ENCODE data around the gene FGL2.
"Not testable (repeated sequence)": the region's sequence is repeated elsewhere in the genome, so short reads cannot be mapped to it uniquely, and the experiment has no call there.

FGL2 gene

GRCh38 chr7:77216181-77216845 lies 16.7 kb upstream of the FGL2 start:
- DNase-seq (ENCODE audit: low read depth) = no peak

DNA sequence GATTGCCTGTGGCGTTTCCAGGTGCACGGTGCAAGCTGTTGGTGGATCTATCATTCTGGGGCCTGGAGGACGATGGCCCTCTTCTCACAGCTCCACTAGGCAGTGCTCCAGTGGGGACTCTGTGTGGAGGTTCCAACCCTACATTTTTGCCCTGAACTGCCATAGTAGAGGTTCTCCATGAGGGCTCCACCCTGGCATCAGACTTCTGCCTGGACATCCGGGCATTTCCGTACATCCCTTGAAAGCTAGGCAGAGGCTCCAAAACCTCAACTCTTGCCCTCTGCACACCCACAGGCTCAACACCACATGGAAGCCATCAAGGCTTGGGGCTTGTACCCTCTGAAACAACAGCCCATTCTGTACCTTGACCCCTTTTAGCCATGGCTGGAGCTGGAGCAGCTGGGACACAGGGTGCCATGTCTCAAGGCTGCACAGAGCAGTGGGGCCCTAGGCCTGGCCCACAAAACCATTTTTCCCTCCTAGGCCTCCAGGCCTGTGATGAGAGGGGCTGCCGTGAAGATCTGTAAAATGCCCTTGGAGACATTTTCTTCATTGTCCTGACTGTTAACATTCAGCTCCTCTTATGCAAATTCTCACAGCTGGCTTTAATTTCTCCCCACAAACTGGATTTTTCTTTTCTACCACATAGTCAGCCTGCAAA lies 10.0 kb upstream of the FGL2 start:
- DNase-seq (ENCODE audit: low read depth) = no peak

DNA sequence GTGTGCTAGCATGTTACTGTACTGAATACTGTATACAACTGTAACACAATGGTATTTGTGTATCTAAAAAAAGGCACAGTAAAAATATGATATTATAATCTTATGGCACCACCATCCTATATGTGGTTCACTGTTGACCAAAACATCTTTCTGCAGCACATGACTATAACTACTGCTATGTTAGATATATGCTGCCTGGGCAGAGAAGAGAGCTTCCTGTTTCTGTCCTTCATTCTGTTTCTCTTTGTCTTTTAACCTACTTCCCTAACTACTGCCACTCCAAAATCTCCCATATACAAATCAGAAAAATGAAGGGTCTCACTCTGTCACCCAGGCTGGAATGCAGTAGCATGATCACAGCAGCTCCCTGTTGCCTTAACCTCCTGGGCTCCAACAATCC lies 8.8 kb upstream of the FGL2 start:
- DNase-seq (ENCODE audit: low read depth) = no peak

- no peak for DNase-seq (ENCODE audit: low read depth)
These were observed 6.1 kb upstream of the FGL2 start for GRCh38 chr7:77205706-77206105.

DNA sequence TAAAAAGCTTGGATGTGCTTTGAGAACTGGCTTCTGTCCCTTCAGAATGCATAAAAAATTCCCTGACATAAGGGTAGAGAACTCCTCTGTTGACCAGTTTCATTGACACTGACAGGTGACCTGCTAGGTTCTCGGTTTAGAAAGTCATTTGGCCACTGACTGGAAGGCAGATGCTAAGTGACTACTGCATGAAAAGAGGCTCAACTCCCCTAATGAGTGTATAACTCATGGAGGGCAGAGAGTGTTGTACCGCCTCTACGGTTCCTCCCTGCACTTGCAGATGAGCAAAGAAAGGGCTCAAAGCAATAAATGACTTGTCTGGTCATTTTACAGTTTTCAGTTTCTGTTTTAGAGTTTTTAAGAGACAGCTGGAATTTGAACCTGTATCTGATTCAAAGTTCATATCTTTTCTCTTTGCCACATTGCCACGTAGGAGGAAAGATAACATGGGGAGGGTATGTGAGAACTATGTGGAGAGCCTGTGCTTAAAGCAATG lies 2.9 kb upstream of the FGL2 start:
- no peak for DNase-seq (ENCODE audit: low read depth)

DNA sequence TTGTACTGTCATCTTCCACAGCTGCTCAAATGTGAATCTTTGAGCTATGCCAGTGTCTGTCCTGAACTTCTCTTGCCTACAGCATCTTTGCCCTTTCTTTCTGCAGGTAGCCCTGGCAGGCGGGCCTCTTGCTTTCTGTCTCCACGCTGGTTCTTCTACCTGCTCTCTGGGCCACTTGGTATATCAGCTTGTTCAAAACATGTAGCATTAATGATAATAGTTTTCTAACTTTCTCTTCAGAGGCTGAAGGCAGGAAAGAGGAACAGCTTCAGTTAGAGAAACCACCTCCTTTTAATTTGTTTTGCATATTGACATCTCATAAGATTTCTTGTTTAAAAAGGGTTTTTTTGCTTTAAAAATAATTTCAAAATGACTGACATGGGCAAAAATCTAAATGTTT lies 923 bp upstream of the FGL2 start:
- no peak for DNase-seq (ENCODE audit: low read depth)

- no peak for DNase-seq (ENCODE audit: low read depth)
These were observed 2.5 kb downstream of the FGL2 start for GRCh38 chr7:77197141-77197540.

DNA sequence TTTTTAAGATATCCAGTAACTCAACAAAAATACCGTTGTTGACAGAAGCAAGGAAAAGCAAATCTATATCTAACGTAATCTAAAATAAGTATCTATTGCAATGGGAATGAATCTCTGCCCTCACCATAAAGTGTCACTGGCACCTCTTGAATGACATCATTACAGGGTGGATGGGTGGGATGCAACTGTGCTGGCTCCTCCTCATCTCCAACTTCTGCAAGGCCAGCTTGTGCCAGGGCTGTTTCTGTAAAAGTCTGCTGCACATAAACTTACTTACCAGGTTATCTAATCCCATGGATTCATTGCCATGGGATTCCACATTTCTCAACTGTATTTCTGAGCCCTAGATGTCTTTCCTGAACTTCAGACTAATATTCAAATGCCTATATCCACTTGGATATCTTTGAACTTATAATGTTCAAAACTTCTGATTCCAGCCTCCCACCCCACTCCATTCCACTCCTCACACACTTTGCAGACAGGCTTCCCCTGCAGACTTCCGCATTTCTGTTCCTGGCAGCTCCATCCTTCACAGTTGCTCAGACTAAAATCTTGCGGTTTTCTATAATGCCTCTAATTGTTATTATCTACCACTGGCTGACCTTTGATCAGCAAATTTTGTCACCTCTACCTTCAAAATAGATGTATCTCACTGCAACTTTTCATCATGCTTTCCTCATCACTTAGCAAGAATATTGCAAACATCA lies 10.7 kb downstream of the FGL2 start:
- DNase-seq (ENCODE audit: low read depth) = no peak

DNA sequence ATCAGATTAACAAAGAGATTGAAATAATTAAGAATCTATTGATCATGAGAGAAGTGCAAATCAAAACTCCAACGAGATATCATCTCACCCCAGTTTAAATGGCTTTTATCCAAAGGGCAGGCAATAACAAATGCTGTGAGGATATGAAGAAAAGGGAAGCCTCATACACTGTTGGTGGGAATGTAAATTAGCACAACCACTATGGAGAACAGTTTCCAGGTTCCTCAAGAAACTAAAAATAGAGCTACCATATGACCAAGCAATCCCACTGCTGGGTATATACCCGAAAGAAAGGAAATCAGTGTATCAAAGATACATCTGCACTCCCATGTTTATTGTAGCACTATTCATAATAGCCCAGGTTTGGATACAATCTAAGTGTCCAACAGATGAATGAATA lies 13.8 kb downstream of the FGL2 start:
- DNase-seq (ENCODE audit: low read depth) = no peak

- no peak for DNase-seq (ENCODE audit: low read depth)
These were observed 14.6 kb downstream of the FGL2 start for GRCh38 chr7:77184990-77185389.

GRCh38 chr7:77184463-77184862 lies 15.2 kb downstream of the FGL2 start:
- DNase-seq (ENCODE audit: low read depth) = no peak

DNA sequence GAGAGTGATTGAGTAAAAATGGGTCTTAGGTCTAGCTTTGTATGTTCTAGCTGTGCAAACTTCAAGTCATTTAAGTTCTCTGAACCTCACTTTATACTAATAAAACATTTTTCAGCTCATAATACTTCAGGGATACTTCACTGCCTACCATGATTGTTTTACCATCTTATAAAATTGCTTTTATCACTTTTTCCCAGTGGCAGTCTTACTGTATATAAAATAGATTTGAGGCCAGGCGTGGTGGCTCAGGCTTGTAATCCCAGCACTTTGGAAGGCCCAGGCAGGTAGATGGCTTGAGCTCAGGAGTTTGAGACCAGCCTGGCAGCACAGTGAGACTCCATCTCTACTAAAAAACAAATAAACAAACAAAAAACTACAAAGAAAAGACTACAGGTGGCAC lies 17.4 kb downstream of the FGL2 start:
- DNase-seq (ENCODE audit: low read depth) = no peak

- no peak for DNase-seq (ENCODE audit: low read depth)
These were observed 17.9 kb downstream of the FGL2 start for GRCh38 chr7:77181734-77182133.

GRCh38 chr7:77181015-77181595 lies 18.5 kb downstream of the FGL2 start:
- no peak for DNase-seq (ENCODE audit: low read depth)

DNA sequence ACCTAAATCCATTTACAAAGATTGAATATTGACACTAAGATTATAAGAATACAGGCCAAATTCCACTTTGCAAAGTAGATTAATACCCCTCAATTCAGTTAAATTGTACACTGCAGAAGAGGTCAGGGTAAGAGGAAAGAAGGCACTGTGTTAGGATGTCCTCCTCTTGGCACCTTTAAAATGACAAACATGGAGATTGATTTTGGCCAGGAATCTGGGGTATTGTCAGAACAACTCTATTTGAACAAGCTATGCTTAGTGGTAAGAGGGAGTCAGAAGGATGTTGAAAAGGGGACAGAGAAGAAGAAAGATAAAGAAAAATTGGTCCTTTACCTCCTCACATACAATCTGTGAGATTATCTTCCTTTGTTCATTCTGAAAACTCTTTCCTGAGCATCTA lies 21.6 kb downstream of the FGL2 start:
- DNase-seq (ENCODE audit: low read depth) = not testable (repeated sequence)

DNA sequence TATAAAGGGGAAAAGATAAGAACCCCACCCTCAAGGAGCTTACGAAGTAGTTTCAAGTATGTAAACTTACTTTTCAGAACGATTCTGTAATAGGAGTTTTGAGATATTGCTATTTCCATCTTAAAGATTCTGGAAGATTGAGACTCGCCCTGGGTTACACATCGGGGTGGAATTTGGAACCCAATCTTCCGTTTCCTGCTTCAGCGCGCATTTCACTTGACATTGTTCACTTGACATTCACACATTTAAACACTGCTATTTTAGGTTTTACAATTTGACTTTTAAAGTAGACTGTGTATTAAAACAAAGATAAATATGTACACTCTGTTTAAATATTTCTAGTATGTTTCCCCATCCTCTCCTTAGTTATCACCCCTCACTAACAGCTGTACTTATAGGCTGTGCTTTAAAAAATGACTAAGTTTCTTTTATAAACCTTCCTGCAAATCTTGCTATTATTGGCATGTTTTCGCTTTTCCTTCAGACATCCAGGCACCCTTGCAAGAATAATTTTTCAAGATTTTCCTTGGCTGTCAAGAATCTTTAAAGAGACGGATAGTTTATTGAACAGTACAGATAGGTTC lies 22.2 kb downstream of the FGL2 start:
- not testable (repeated sequence) for DNase-seq (ENCODE audit: low read depth)

- not testable (repeated sequence) for DNase-seq (ENCODE audit: low read depth)
These were observed 24.3 kb downstream of the FGL2 start for GRCh38 chr7:77175274-77175800.

- not testable (repeated sequence) for DNase-seq (ENCODE audit: low read depth)
These were observed 25.2 kb downstream of the FGL2 start for GRCh38 chr7:77174418-77174817.

DNA sequence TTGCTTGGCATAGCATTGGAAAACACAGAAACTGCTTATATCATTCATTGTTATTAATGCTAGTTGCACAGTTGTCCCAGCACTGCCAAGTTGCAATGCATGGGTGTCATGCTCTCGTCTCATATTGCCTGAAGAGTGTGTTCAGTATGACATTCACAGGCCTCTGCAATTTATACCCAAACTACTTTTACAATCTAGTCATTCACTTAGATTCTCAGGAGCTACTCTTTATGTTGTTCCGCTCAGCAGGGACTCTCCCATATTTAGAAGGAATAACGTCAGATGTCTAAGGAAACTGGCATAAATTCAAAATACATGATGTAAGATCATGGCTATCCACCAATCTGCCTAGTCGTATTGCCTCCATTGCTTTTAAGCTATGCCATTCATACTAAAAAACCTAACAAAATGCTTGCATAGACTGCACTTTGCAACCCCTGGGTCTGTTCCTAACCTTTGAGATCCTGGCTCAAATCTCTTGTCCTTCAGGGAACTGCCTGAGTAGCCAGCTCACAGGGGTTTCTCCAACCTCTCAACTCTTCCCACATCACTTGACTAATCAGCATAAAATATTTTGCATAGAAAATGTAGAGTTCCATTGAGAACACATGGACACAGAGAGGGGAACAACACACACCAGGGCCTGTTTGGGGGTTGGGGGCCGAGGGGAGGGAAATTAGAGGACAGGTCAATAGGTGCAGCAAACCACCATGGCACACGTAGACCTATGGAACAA lies 27.0 kb downstream of the FGL2 start:
- not testable (repeated sequence) for DNase-seq (ENCODE audit: low read depth)

GRCh38 chr7:77171073-77171472 lies 28.5 kb downstream of the FGL2 start:
- DNase-seq (ENCODE audit: low read depth) = not testable (repeated sequence)

- no peak for DNase-seq (ENCODE audit: low read depth)
These were observed 42.2 kb downstream of the FGL2 start for GRCh38 chr7:77157446-77157845.

All from CMK (cell line).